ENCODE measurements around the gene AGTRAP. TPM values are rescaled to one million over a fixed set of nuclear protein-coding genes. Genes with fewer than 3 reads are reported as not detected.

The AGTRAP gene
- total RNA-seq, 4 donors from 2014 or later: 9.5 to 32.2 (median 25.5) TPM

- Histone ChIP-seq H3K4me3 (no peak overlapping the region), H3K36me3 (no peaks in the 10 kb centered on the region), H3K27me3 (no peaks in the 10 kb centered on the region), H3K4me1 (no peaks in the 10 kb centered on the region), H3K9me3 (no peaks in the 10 kb centered on the region), H3K27ac (no peak overlapping the region)
- no peak for DNase-seq
- TF ChIP-seq POLR2A (IDR thresholded peaks at IDR 0.05) (no peak), CTCF (IDR thresholded peaks at IDR 0.05) (no peak)
Observed at GRCh38 chr1:11708554-11709350, 27.2 kb upstream of the AGTRAP start.

- Histone ChIP-seq H3K4me3 (no peak overlapping the region), H3K27me3 (no peaks in the 10 kb centered on the region), H3K27ac (no peak overlapping the region), H3K4me1 (no peaks in the 10 kb centered on the region), H3K9me3 (no peaks in the 10 kb centered on the region), H3K36me3 (no peaks in the 10 kb centered on the region)
- DNase-seq: no peak
- TF ChIP-seq POLR2A (IDR thresholded peaks at IDR 0.05): no peak
- no peak for TF ChIP-seq CTCF (IDR thresholded peaks at IDR 0.05)
Observed at GRCh38 chr1:11711490-11711889, 24.4 kb upstream of the AGTRAP start.

- DNase-seq: no peak
- no peak overlapping the region for H3K27ac ChIP-seq
- no peaks in the 10 kb centered on the region for H3K27me3 ChIP-seq
- no peak overlapping the region for H3K4me3 ChIP-seq
- TF ChIP-seq CTCF (IDR thresholded peaks at IDR 0.05) (no peak), POLR2A (IDR thresholded peaks at IDR 0.05) (no peak)
- H3K36me3 ChIP-seq: no peaks in the 10 kb centered on the region
- H3K9me3 ChIP-seq: no peaks in the 10 kb centered on the region
- no peaks in the 10 kb centered on the region for H3K4me1 ChIP-seq
Observed at GRCh38 chr1:11712285-11712684, 23.7 kb upstream of the AGTRAP start.

GRCh38 chr1:11713095-11713494 lies 22.8 kb upstream of the AGTRAP start:
- H3K9me3 ChIP-seq: no peaks in the 10 kb centered on the region
- H3K27me3 ChIP-seq: no peaks in the 10 kb centered on the region
- no peak overlapping the region for H3K4me3 ChIP-seq
- no peaks in the 10 kb centered on the region for H3K36me3 ChIP-seq
- no peak for TF ChIP-seq CTCF (IDR thresholded peaks at IDR 0.05)
- no peak for TF ChIP-seq POLR2A (IDR thresholded peaks at IDR 0.05)
- H3K4me1 ChIP-seq: no peaks in the 10 kb centered on the region
- H3K27ac ChIP-seq: no peak overlapping the region
- DNase-seq: no peak

GRCh38 chr1:11714831-11715575 lies 20.9 kb upstream of the AGTRAP start:
- no peak for TF ChIP-seq CTCF (IDR thresholded peaks at IDR 0.05)
- no peak for TF ChIP-seq POLR2A (IDR thresholded peaks at IDR 0.05)
- H3K4me1 ChIP-seq: no peaks in the 10 kb centered on the region
- no peaks in the 10 kb centered on the region for H3K27me3 ChIP-seq
- H3K36me3 ChIP-seq: no peaks in the 10 kb centered on the region
- no peak overlapping the region for H3K27ac ChIP-seq
- no peaks in the 10 kb centered on the region for H3K9me3 ChIP-seq
- DNase-seq: no peak
- no peak overlapping the region for H3K4me3 ChIP-seq
